Thyroid gland (tissue), 4 donors: Measurements from ENCODE around the gene EXOC4. TPM values are rescaled to one million over a fixed set of nuclear protein-coding genes. Genes with fewer than 3 reads are reported as not detected.

Source experiments
- DNase-seq, 2 donors: peaks; one replicate each; pipeline ENCODE4 v3.0.0-alpha.2; 2019
- H3K27ac ChIP-seq, 3 donors: fragments of 200-600 bp; sonication (generic); 1 replicate in 2 of 3; 2 replicates in 1 of 3; pipeline ENCODE4 v1.5.1; 2016 to 2019; ENCODE audit warnings: mild to moderate bottlenecking in 1 of 3, moderate library complexity in 1 of 3
- H3K27me3 ChIP-seq: fragments of 200-600 bp; sonication (generic); one replicate; pipeline ENCODE4 v1.5.1; 2019
- H3K36me3 ChIP-seq, 2 donors: fragments of 200-600 bp; sonication (generic); one replicate each; pipeline ENCODE4 v1.5.1; 2016 to 2019
- H3K4me1 ChIP-seq, 2 donors: fragments of 200-600 bp; sonication (generic); one replicate each; pipeline ENCODE4 v1.5.1; 2017 to 2019
- H3K4me3 ChIP-seq, 3 donors: fragments of 200-600 bp; sonication (generic); replicated peaks in 1 of 3; 1 replicate in 2 of 3; 2 replicates in 1 of 3; pipeline ENCODE4 v1.5.1; 2016; ENCODE audit warnings: mild to moderate bottlenecking in 1 of 3
- H3K9me3 ChIP-seq: fragments of 200-600 bp; sonication (generic); one replicate; pipeline ENCODE4 v1.5.1; 2017
- POLR2A ChIP-seq, 2 donors: fragments of 450-650 bp; IDR thresholded peaks; one replicate each; pipeline ENCODE4 v1.6.1; 2017; ENCODE audit warnings: antibody characterized with exemption in 2 of 2, mild to moderate bottlenecking in 2 of 2, moderate library complexity in 1 of 2
- WGBS, 2 donors: methylation state at CpG; one replicate each; pipeline ENCODE4 v1.1.5; 2017; 5-methylcytosine and 5-hydroxymethylcytosine counted together
- intact Hi-C: fragments of 100-400 bp; cut with DNase I; formaldehyde crosslinking; loops from one replicate; pipeline ENCODE4 v1.15.1; 2023
- total RNA-seq, 4 donors: library from RNA; depleted of rRNA; stranded (reverse); fragments of >200 nt; gene quantifications; one replicate each; pipeline ENCODE4 v1.2.3, GENCODE V29; 2016
- TF ChIP-seq, protein P1 (sequence below), 6 experiments: fragments of 200-600 bp in 3 of 6; fragments of 450-650 bp in 3 of 6; sonication (generic) in 3 of 6; IDR thresholded peaks; one replicate each; pipeline ENCODE4 v1.5.1; 2016 to 2019; ENCODE audit warnings: antibody characterized with exemption in 6 of 6, mild to moderate bottlenecking in 2 of 6, inconsistent platforms in 1 of 6, moderate library complexity in 1 of 6

EXOC4 gene
- total RNA-seq, 4 donors from 2014 or later: 74.0 to 116 (median 107) TPM

DNA sequence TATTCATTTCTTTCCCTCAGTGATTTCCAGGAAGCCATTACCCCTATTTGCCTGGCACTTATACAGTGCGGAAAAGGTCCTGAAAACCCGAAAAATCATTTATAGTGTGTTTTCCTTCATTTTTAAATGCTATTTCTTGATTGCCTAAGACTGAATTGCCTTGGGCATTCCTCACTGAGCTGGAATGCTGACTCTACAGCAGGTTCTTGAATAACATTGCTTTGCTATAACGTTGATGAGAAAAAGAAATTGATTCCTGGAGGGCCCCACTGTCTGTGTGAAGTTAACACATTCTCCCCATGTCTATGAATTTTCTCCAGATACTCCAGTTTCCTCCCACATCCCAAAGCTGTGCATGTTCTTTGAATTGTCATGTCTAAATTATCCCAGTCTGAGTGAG, 308.5 kb downstream of the EXOC4 start:
- Histone ChIP-seq H3K36me3 (no peaks in the 10 kb centered on the region), H3K4me3 (no peak overlapping the region), H3K4me1 (no peaks in the 10 kb centered on the region), H3K27me3 (no peaks in the 10 kb centered on the region), H3K27ac (no peak overlapping the region), H3K9me3 (no peaks in the 10 kb centered on the region)
- TF ChIP-seq, protein P1, sequence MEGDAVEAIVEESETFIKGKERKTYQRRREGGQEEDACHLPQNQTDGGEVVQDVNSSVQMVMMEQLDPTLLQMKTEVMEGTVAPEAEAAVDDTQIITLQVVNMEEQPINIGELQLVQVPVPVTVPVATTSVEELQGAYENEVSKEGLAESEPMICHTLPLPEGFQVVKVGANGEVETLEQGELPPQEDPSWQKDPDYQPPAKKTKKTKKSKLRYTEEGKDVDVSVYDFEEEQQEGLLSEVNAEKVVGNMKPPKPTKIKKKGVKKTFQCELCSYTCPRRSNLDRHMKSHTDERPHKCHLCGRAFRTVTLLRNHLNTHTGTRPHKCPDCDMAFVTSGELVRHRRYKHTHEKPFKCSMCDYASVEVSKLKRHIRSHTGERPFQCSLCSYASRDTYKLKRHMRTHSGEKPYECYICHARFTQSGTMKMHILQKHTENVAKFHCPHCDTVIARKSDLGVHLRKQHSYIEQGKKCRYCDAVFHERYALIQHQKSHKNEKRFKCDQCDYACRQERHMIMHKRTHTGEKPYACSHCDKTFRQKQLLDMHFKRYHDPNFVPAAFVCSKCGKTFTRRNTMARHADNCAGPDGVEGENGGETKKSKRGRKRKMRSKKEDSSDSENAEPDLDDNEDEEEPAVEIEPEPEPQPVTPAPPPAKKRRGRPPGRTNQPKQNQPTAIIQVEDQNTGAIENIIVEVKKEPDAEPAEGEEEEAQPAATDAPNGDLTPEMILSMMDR (IDR thresholded peaks at IDR 0.05): no peak
- TF ChIP-seq POLR2A (IDR thresholded peaks at IDR 0.05): no peak
- WGBS, 2 donors: 84 to 91% methylated on average over 3 of the region's 3 CpGs
- intact Hi-C loops: no loop called here
- DNase-seq: no peak

DNA sequence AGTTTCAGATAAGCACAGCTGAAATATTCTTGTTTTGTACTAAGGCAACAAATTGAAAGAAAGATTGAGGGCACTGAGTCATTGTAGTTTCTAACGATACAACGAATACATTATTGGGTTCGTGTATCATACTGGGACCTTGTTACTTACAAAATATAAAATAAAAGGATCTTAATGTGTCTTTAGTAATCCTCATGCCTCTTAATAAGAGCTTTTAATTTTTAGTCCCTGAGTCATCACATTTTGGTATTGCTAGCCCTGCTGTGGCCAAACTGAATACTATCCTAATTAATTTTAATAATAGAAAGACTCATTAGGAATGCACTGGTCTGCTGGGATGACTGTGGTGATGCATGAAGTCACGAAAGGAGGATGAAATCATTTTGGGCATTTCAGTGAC, 309.7 kb downstream of the EXOC4 start:
- intact Hi-C loops: no loop called here
- 92% methylated on average over 4 of the region's 4 CpGs for WGBS, 2 donors
- DNase-seq: no peak
- Histone ChIP-seq H3K36me3 (no peaks in the 10 kb centered on the region), H3K9me3 (no peaks in the 10 kb centered on the region), H3K27ac (no peak overlapping the region), H3K27me3 (no peaks in the 10 kb centered on the region), H3K4me3 (no peak overlapping the region), H3K4me1 (no peaks in the 10 kb centered on the region)
- TF ChIP-seq, protein P1 (IDR thresholded peaks at IDR 0.05): no peak
- no peak for TF ChIP-seq POLR2A (IDR thresholded peaks at IDR 0.05)

DNA sequence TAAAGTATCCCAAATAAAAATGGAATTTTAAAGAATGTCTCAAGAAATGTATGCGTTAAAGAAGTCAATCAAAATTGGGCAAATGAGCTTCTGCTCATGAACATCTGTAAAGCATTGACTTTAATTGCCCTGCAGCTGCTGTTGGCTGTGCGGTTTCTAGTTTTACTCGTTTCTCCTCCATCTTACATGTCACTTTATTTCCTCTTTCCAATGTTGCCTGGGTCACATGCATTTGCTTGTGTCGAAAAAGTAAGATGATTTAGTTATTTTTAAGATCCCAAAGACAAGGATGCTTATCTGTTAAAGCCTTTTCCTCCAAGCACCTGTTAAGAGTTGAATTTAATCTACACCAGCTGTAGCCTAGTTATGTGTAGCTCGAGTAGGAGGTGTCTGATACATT, 310.4 kb downstream of the EXOC4 start:
- 79 to 88% methylated on average over 5 of the region's 5 CpGs for WGBS, 2 donors

DNA sequence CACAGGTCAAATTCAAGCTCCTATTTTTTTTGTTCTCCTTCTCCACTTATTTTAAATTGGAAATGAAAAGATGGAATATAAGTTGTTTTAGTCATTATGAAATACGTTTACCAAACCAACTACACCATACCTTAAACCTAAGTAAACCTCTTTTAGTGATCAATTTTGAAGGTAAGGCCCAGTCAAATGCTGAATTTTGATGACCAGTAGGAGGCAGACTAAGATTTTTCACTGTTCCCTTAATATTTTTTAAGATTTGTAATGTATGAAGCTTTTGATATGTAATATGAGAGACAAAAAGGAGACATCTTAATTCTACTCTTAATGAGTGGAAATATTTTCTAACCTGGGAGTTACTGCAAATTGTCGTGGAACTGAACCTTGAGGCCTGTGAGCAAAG, 311.6 kb downstream of the EXOC4 start:
- Histone ChIP-seq H3K4me1 (no peaks in the 10 kb centered on the region), H3K9me3 (no peaks in the 10 kb centered on the region), H3K27ac (no peak overlapping the region), H3K4me3 (no peak overlapping the region), H3K36me3 (no peaks in the 10 kb centered on the region), H3K27me3 (no peaks in the 10 kb centered on the region)
- no peak for TF ChIP-seq POLR2A (IDR thresholded peaks at IDR 0.05)
- TF ChIP-seq, protein P1 (IDR thresholded peaks at IDR 0.05): no peak
- 97 to 99% methylated on average over 2 of the region's 2 CpGs for WGBS, 2 donors
- intact Hi-C loops: no loop called here
- DNase-seq: no peak

More for the DNA sequence above, 310.4 kb downstream of the EXOC4 start:
- Histone ChIP-seq H3K4me3 (no peak overlapping the region), H3K27me3 (no peaks in the 10 kb centered on the region), H3K36me3 (no peaks in the 10 kb centered on the region), H3K27ac (no peak overlapping the region), H3K9me3 (no peaks in the 10 kb centered on the region), H3K4me1 (no peaks in the 10 kb centered on the region)
- DNase-seq: no peak
- TF ChIP-seq POLR2A (IDR thresholded peaks at IDR 0.05): no peak
- TF ChIP-seq, protein P1 (IDR thresholded peaks at IDR 0.05): no peak
- intact Hi-C loops: no loop called here

DNA sequence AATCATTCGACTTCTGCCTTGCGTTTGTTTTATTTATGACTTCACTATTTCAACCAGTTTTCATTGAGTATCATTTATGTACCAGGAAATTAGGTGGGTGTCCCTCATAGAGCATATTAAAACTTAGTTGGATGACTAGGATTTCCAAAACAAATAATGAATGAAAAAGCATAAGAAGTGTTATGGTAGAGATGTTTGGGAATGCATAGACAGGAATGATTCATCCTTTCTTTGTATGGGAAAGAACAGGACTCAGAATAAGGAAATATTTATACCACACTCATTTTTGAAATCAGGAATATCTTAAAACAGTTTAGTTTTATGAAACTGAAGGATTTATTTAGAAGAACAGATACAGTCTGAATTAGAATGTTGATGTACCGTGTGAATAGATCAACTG, 315.7 kb downstream of the EXOC4 start:
- Histone ChIP-seq H3K9me3 (no peaks in the 10 kb centered on the region), H3K4me1 (no peaks in the 10 kb centered on the region), H3K27me3 (no peaks in the 10 kb centered on the region), H3K27ac (no peak overlapping the region), H3K4me3 (no peak overlapping the region), H3K36me3 (no peaks in the 10 kb centered on the region)
- DNase-seq: no peak
- 96 to 99% methylated on average over 3 of the region's 3 CpGs for WGBS, 2 donors
- TF ChIP-seq POLR2A (IDR thresholded peaks at IDR 0.05): no peak
- TF ChIP-seq, protein P1 (IDR thresholded peaks at IDR 0.05): no peak
- intact Hi-C loops: no loop called here
